ENCODE results near the gene CRYBA2.
A peak's percentile ranks its signal among the peaks of the same experiment; 100 is the strongest.

The CRYBA2 gene

GRCh38 chr2:218998414-218999002 is 5.3 kb upstream of the CRYBA2 start:
- DNase-seq: no peak

- DNase-seq: no peak
Observed at GRCh38 chr2:218997731-218998130, 4.5 kb upstream of the CRYBA2 start.

GRCh38 chr2:218996937-218997336 is 3.7 kb upstream of the CRYBA2 start:
- DNase-seq: peak; percentile 50

- DNase-seq: peak; percentile 85
Observed at GRCh38 chr2:218995972-218996711, 2.9 kb upstream of the CRYBA2 start.

- no peak for DNase-seq
Observed at GRCh38 chr2:218995561-218995960, 2.3 kb upstream of the CRYBA2 start.

GRCh38 chr2:218992703-218993344 is 398 bp downstream of the CRYBA2 start:
- DNase-seq: no peak

GRCh38 chr2:218992196-218992595 is 1.0 kb downstream of the CRYBA2 start:
- DNase-seq: no peak

- no peak for DNase-seq
Observed at GRCh38 chr2:218991674-218992168, 1.5 kb downstream of the CRYBA2 start.

- no peak for DNase-seq
Observed at GRCh38 chr2:218990612-218991011, 2.6 kb downstream of the CRYBA2 start.

GRCh38 chr2:218990052-218990451 is 3.2 kb downstream of the CRYBA2 start:
- DNase-seq: no peak

- DNase-seq: no peak
Observed at GRCh38 chr2:218988650-218989049, 4.6 kb downstream of the CRYBA2 start.

- DNase-seq: no peak
Observed at GRCh38 chr2:218988164-218988563, 5.1 kb downstream of the CRYBA2 start.

GRCh38 chr2:218986148-218986761 is 7.0 kb downstream of the CRYBA2 start:
- DNase-seq: no peak

- no peak for DNase-seq
Observed at GRCh38 chr2:218985325-218986091, 7.7 kb downstream of the CRYBA2 start.

- DNase-seq: no peak
Observed at GRCh38 chr2:218985021-218985324, 8.2 kb downstream of the CRYBA2 start, which contains the start of gene FEV. TSS of gene FEV (minus strand) at chr2:218985184. CDS start at chr2:218985075, 109 bp downstream.

GRCh38 chr2:218984239-218985020 is 8.8 kb downstream of the CRYBA2 start:
- DNase-seq: peak; percentile 59

- no peak for DNase-seq
Observed at GRCh38 chr2:218983934-218984238, 9.3 kb downstream of the CRYBA2 start.

GRCh38 chr2:218983263-218983933 is 9.8 kb downstream of the CRYBA2 start:
- no peak for DNase-seq

- DNase-seq: no peak
Observed at GRCh38 chr2:218982586-218983262, 10.5 kb downstream of the CRYBA2 start.

- DNase-seq: peak; percentile 72
Observed at GRCh38 chr2:218981881-218982585, 11.2 kb downstream of the CRYBA2 start.
